ENCODE data around the gene CBLB. TPM values are rescaled to one million over a fixed set of nuclear protein-coding genes. Genes with fewer than 3 reads are reported as not detected.

Gene CBLB
- total and polyA plus RNA-seq, 2 experiments from 2014 or later = 20.5 to 47.7 TPM

DNA sequence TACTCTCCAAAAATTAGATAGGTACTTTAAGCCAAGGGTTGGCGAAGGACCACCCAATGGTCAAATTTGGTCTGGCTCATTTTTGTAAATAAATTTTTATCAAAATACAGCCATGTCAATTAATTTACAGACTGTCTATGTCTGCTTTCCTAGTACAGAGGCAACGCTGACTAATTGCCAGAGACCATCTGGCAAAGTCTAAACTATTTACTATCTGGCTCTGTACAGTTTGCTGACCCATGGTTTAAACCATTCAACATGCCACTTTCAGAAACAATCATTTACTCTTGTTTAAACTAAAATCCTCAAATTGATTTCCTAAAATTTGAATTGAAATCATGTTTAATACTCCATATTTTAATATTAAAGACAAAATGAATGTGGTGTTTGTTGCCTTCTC is 25.9 kb downstream of the CBLB start (continued):
- TF ChIP-seq, protein P1, sequence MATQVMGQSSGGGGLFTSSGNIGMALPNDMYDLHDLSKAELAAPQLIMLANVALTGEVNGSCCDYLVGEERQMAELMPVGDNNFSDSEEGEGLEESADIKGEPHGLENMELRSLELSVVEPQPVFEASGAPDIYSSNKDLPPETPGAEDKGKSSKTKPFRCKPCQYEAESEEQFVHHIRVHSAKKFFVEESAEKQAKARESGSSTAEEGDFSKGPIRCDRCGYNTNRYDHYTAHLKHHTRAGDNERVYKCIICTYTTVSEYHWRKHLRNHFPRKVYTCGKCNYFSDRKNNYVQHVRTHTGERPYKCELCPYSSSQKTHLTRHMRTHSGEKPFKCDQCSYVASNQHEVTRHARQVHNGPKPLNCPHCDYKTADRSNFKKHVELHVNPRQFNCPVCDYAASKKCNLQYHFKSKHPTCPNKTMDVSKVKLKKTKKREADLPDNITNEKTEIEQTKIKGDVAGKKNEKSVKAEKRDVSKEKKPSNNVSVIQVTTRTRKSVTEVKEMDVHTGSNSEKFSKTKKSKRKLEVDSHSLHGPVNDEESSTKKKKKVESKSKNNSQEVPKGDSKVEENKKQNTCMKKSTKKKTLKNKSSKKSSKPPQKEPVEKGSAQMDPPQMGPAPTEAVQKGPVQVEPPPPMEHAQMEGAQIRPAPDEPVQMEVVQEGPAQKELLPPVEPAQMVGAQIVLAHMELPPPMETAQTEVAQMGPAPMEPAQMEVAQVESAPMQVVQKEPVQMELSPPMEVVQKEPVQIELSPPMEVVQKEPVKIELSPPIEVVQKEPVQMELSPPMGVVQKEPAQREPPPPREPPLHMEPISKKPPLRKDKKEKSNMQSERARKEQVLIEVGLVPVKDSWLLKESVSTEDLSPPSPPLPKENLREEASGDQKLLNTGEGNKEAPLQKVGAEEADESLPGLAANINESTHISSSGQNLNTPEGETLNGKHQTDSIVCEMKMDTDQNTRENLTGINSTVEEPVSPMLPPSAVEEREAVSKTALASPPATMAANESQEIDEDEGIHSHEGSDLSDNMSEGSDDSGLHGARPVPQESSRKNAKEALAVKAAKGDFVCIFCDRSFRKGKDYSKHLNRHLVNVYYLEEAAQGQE (IDR thresholded peaks at IDR 0.05; ENCODE audit: unreplicated experiment) = no peak
- TF ChIP-seq ZNF331 (CRISPR knock-in tag; IDR thresholded peaks at IDR 0.05; ENCODE audit: low read depth) = no peak
- TF ChIP-seq CREB1 (CRISPR knock-in tag; IDR thresholded peaks at IDR 0.05; ENCODE audit: low read depth) = no peak
- no peak for TF ChIP-seq JUNB (IDR thresholded peaks at IDR 0.05; ENCODE audit: unreplicated experiment)
- TF ChIP-seq, protein P2, sequence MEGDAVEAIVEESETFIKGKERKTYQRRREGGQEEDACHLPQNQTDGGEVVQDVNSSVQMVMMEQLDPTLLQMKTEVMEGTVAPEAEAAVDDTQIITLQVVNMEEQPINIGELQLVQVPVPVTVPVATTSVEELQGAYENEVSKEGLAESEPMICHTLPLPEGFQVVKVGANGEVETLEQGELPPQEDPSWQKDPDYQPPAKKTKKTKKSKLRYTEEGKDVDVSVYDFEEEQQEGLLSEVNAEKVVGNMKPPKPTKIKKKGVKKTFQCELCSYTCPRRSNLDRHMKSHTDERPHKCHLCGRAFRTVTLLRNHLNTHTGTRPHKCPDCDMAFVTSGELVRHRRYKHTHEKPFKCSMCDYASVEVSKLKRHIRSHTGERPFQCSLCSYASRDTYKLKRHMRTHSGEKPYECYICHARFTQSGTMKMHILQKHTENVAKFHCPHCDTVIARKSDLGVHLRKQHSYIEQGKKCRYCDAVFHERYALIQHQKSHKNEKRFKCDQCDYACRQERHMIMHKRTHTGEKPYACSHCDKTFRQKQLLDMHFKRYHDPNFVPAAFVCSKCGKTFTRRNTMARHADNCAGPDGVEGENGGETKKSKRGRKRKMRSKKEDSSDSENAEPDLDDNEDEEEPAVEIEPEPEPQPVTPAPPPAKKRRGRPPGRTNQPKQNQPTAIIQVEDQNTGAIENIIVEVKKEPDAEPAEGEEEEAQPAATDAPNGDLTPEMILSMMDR (conservative IDR thresholded peaks at IDR 0.05; ENCODE audit: low read depth in 2 of 2) = no peak
- TF ChIP-seq ZNF114 (CRISPR knock-in tag; IDR thresholded peaks at IDR 0.05) = no peak
- no peak for TF ChIP-seq NANOG (IDR thresholded peaks at IDR 0.05; ENCODE audit: borderline replicate concordance)

DNA sequence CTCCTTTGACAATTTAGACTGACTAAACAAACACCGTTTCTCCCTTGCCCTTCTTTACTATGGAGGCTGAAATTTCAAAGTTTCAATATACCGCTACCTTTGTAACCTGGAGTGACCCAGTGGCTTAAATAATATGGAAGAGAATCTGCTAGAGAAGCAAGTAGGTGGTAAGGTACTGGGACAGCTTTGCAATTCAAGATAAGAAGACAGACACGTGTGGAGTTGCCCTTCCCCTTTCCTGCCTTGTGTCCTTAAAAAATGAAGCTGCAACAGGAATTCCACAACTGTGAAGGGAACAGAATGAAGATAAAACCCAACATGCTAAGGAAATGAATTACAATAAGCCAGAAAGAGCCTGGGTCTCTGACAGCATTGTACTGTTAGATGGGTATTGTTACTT is 26.4 kb downstream of the CBLB start:
- Mint-ChIP-seq H3K36me3 (ENCODE audit: low read depth) (peaks cover 16% of the 10 kb centered on the region; the same call in 2 of the 3 replicates), H3K4me3 (no peak overlapping the region), H3K27ac (no peak overlapping the region; the same call in 1 of the 2 replicates), H3K27me3 (ENCODE audit: insufficient read depth, low read depth, poor library complexity) (no peaks in the 10 kb centered on the region), H3K9me3 (no peaks in the 10 kb centered on the region), H3K4me1 (peaks cover 25% of the 10 kb centered on the region)
- Histone ChIP-seq H3F3A (replicated peaks; ENCODE audit: low read depth) (no peaks in the 10 kb centered on the region), H3K27me3 (ENCODE audit: insufficient read depth) (no peaks in the 10 kb centered on the region), H3K4me3 (no peak overlapping the region), H3K79me2 (replicated peaks; ENCODE audit: insufficient read depth) (peaks cover 3% of the 10 kb centered on the region; the same call in 1 of the 2 replicates), H2AFZ (no peak overlapping the region), H3K4me2 (no peak overlapping the region), H4K20me1 (replicated peaks; ENCODE audit: insufficient read depth) (no peaks in the 10 kb centered on the region), H3K27ac (ENCODE audit: low read depth) (no peak overlapping the region), H3K36me3 (ENCODE audit: insufficient read depth) (no peaks in the 10 kb centered on the region), H3K4me1 (ENCODE audit: insufficient read depth) (peaks cover 31% of the 10 kb centered on the region), H3K9me2 (ENCODE audit: insufficient read depth) (no peaks in the 10 kb centered on the region)
- ATAC-seq = no peak
- DNase-seq (ENCODE audit: low spot score) = no peak
- TF ChIP-seq JUNB (IDR thresholded peaks at IDR 0.05; ENCODE audit: unreplicated experiment) = no peak
- TF ChIP-seq ZNF114 (CRISPR knock-in tag; IDR thresholded peaks at IDR 0.05) = no peak
- TF ChIP-seq POLR2AphosphoS5 (IDR thresholded peaks at IDR 0.05; ENCODE audit: low read depth) = no peak
- TF ChIP-seq EZH2phosphoT487 (IDR thresholded peaks at IDR 0.05; ENCODE audit: unreplicated experiment) = no peak
- TF ChIP-seq EZH2 (IDR thresholded peaks at IDR 0.05; ENCODE audit: low read depth, unreplicated experiment) = no peak
- TF ChIP-seq, protein P1 (IDR thresholded peaks at IDR 0.05; ENCODE audit: unreplicated experiment) = no peak
- TF ChIP-seq STAT1 (IDR thresholded peaks at IDR 0.05; ENCODE audit: unreplicated experiment) = no peak
- no peak for TF ChIP-seq CREB1 (CRISPR knock-in tag; IDR thresholded peaks at IDR 0.05; ENCODE audit: low read depth)
- no peak for TF ChIP-seq NANOG (IDR thresholded peaks at IDR 0.05; ENCODE audit: borderline replicate concordance)
- no peak for TF ChIP-seq ZNF331 (CRISPR knock-in tag; IDR thresholded peaks at IDR 0.05; ENCODE audit: low read depth)
- TF ChIP-seq, protein P3, sequence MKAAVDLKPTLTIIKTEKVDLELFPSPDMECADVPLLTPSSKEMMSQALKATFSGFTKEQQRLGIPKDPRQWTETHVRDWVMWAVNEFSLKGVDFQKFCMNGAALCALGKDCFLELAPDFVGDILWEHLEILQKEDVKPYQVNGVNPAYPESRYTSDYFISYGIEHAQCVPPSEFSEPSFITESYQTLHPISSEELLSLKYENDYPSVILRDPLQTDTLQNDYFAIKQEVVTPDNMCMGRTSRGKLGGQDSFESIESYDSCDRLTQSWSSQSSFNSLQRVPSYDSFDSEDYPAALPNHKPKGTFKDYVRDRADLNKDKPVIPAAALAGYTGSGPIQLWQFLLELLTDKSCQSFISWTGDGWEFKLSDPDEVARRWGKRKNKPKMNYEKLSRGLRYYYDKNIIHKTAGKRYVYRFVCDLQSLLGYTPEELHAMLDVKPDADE (IDR thresholded peaks at IDR 0.05) = no peak
- TF ChIP-seq, protein P2 (conservative IDR thresholded peaks at IDR 0.05; ENCODE audit: low read depth in 2 of 2) = no peak

All from GM23338 (cell line).